B cell (primary cell): ENCODE data around the gene GSDME. TPM values are rescaled to one million over a fixed set of nuclear protein-coding genes. Genes with fewer than 3 reads are reported as not detected.

Experiments
- ATAC-seq: fragments of 200-7000 bp; cut with Tn5 transposase; one replicate; pipeline ENCODE4 v1.10.0; 2021; ENCODE audit warnings: low read depth, mild to moderate bottlenecking, moderate number of reproducible peaks, moderate library complexity
- CTCF ChIA-PET: fragments of 350-600 bp; sonication (Branson Sonifier 250); formaldehyde crosslinking; loops from one replicate; lab custom pipeline; 2021; ENCODE audit warnings: antibody characterized with exemption, inconsistent platforms; lab: Charles Lee
- POLR2A ChIA-PET: fragments of 350-600 bp; sonication (Branson Sonifier 250); formaldehyde crosslinking; loops from one replicate; lab custom pipeline; 2021; ENCODE audit warnings: antibody characterized with exemption; lab: Charles Lee
- DNase-seq: peaks from one replicate; pipeline ENCODE4 v3.0.0; 2013
- H2AFZ ChIP-seq: 2 replicates; pipeline ENCODE4 v1.6.1; 2012; ENCODE audit warnings: mild to moderate bottlenecking, low read depth, low read length; ENCODE audit not compliant: insufficient read depth, poor library complexity, severe bottlenecking
- H3K27ac ChIP-seq, 2 donors: 1 replicate in 1 of 2; 2 replicates in 1 of 2; pipeline ENCODE4 v1.5.1; 2012 to 2013; ENCODE audit warnings: low read length in 2 of 2, mild to moderate bottlenecking in 2 of 2, moderate library complexity in 1 of 2
- H3K27me3 ChIP-seq, 4 experiments: fragments of 200-600 bp in 1 of 4; sonication (generic) in 1 of 4; replicated peaks in 1 of 4; 1 replicate in 2 of 4; 2 replicates in 2 of 4; pipeline versions ENCODE4 v1.6.1 to v1.7.0; 2013 to 2016; ENCODE audit warnings: low read length in 3 of 4, mild to moderate bottlenecking in 2 of 4, mixed read lengths in 1 of 4, moderate library complexity in 1 of 4; ENCODE audit not compliant: insufficient read depth in 4 of 4, control insufficient read depth in 3 of 4; ENCODE audit errors: control extremely low read depth in 1 of 4
- H3K36me3 ChIP-seq, 2 experiments: replicated peaks in 1 of 2; 1 replicate in 1 of 2; 2 replicates in 1 of 2; pipeline versions ENCODE4 v1.6.1 to v1.7.1; 2013; ENCODE audit warnings: low read length in 1 of 2; ENCODE audit not compliant: insufficient read depth in 2 of 2, control insufficient read depth in 1 of 2; ENCODE audit errors: control extremely low read depth in 1 of 2, extremely low read depth in 1 of 2
- H3K4me1 ChIP-seq, 2 donors: fragments of 200-600 bp in 1 of 2; sonication (generic) in 1 of 2; 1 replicate in 1 of 2; 2 replicates in 1 of 2; pipeline versions ENCODE4 v1.5.1 to v1.6.1; 2013 to 2017; ENCODE audit warnings: low read length in 2 of 2; ENCODE audit not compliant: control insufficient read depth in 2 of 2, insufficient read depth in 2 of 2
- H3K4me2 ChIP-seq: replicated peaks from 2 replicates; pipeline ENCODE3; 2012; ENCODE audit warnings: mild to moderate bottlenecking, low read depth, low read length; ENCODE audit not compliant: poor library complexity, severe bottlenecking
- H3K4me3 ChIP-seq, 5 experiments: fragments of 200-600 bp in 1 of 5; sonication (generic) in 1 of 5; 1 replicate in 3 of 5; 2 replicates in 2 of 5; pipeline versions ENCODE4 v1.5.1 to v1.7.0; 2011 to 2016; ENCODE audit warnings: low read length in 4 of 5, mild to moderate bottlenecking in 4 of 5, low read depth in 2 of 5, control low read depth in 1 of 5, moderate library complexity in 1 of 5; ENCODE audit not compliant: insufficient read depth in 1 of 5; ENCODE audit errors: control extremely low read depth in 1 of 5, extremely low read depth in 1 of 5
- H3K79me2 ChIP-seq: fragments of 200-600 bp; sonication (generic); one replicate; pipeline ENCODE4 v1.6.0; 2016; ENCODE audit warnings: low read length; ENCODE audit not compliant: control insufficient read depth, insufficient read depth
- H3K9ac ChIP-seq: fragments of 200-600 bp; sonication (generic); 2 replicates; pipeline ENCODE4 v1.6.1; 2017; ENCODE audit warnings: mild to moderate bottlenecking, low read length, moderate library complexity
- H3K9me3 ChIP-seq, 3 donors: one replicate each; pipeline versions ENCODE4 v1.6.1 to v1.7.1; 2013; ENCODE audit warnings: low read length in 2 of 3; ENCODE audit not compliant: control insufficient read depth in 2 of 3, insufficient read depth in 1 of 3; ENCODE audit errors: control extremely low read depth in 1 of 3
- H4K20me1 ChIP-seq: 2 replicates; pipeline ENCODE4 v1.6.0; 2012; ENCODE audit warnings: mild to moderate bottlenecking, low read length; ENCODE audit not compliant: insufficient read depth, control insufficient read depth, poor library complexity, severe bottlenecking
- H3K27ac Mint-ChIP-seq: one replicate; pipeline ENCODE4 v1.8.0; 2021; ENCODE audit warnings: mixed read lengths
- H3K27me3 Mint-ChIP-seq: one replicate; pipeline ENCODE4 v1.8.0; 2021; ENCODE audit warnings: mixed read lengths
- H3K4me1 Mint-ChIP-seq: one replicate; pipeline ENCODE4 v1.8.0; 2021; ENCODE audit warnings: mixed read lengths
- H3K4me3 Mint-ChIP-seq: one replicate; pipeline ENCODE4 v1.8.0; 2021; ENCODE audit warnings: mixed read lengths
- H3K9me3 Mint-ChIP-seq: one replicate; pipeline ENCODE4 v1.8.0; 2022; ENCODE audit warnings: mixed read lengths; ENCODE audit not compliant: insufficient read depth
- EZH2 ChIP-seq: IDR thresholded peaks from 2 replicates; pipeline ENCODE4 v1.6.1; 2012; ENCODE audit warnings: borderline replicate concordance, low read depth, mild to moderate bottlenecking, moderate library complexity, low read length; ENCODE audit not compliant: insufficient read depth, poor library complexity, severe bottlenecking
- WGBS: methylation state at CpG from one replicate; pipeline ENCODE4 v1.1.5; 2013; ENCODE audit warnings: missing lambda C conversion rate; ENCODE audit not compliant: insufficient coverage; 5-methylcytosine and 5-hydroxymethylcytosine counted together
- intact Hi-C: fragments of 100-400 bp; cut with micrococcal nuclease; formaldehyde crosslinking; loops from one replicate; pipeline ENCODE4 v1.10.0; 2022
- polyA plus RNA-seq: library from polyadenylated mRNA; depleted of rRNA; stranded (reverse); fragments of >200 nt; gene quantifications from 2 replicates; pipeline ENCODE4 v1.2.3, GENCODE V29; 2012
- total RNA-seq, 2 donors: library from RNA; stranded (reverse); fragments of 120-200 nt in 1 of 2; gene quantifications; 1 replicate in 1 of 2; 2 replicates in 1 of 2; pipeline versions ENCODE4 v1.2.3 to v1.2.4, GENCODE V29; 2013 to 2022
- TF ChIP-seq, protein P1 (sequence below): fragments of 200-600 bp; IDR thresholded peaks from one replicate; pipeline ENCODE4 v1.8.0; 2022; ENCODE audit warnings: antibody characterized with exemption, mild to moderate bottlenecking

GSDME gene
- total and polyA plus RNA-seq, 2 donors (not counting 1 experiment from before 2014, with no cell fraction given), result 7.0 to 11.9 TPM

DNA sequence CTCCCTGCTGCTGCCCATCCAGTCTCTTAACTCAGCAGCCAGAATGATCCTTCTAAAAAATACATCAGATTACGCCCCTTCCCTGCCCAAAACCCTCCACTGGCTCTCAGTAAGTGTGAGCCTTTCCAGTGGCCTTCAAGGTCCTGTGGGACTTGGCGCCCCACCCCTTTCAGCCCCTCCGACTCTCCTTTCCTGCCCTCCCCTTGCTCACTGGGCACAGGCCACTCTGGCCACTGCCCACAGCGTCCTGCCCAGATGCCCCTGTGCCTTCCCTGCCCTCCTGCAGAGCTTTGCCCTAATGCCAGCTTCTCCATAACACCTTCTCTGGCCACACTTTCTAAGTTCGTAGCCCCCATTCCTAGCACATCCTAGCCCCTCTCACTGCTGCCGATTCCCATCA is 13.8 kb downstream of the GSDME start:
- DNase-seq (no peak), ATAC-seq (no peak)
- no peak overlapping the region for H2AFZ ChIP-seq
- TF ChIP-seq, protein P1, sequence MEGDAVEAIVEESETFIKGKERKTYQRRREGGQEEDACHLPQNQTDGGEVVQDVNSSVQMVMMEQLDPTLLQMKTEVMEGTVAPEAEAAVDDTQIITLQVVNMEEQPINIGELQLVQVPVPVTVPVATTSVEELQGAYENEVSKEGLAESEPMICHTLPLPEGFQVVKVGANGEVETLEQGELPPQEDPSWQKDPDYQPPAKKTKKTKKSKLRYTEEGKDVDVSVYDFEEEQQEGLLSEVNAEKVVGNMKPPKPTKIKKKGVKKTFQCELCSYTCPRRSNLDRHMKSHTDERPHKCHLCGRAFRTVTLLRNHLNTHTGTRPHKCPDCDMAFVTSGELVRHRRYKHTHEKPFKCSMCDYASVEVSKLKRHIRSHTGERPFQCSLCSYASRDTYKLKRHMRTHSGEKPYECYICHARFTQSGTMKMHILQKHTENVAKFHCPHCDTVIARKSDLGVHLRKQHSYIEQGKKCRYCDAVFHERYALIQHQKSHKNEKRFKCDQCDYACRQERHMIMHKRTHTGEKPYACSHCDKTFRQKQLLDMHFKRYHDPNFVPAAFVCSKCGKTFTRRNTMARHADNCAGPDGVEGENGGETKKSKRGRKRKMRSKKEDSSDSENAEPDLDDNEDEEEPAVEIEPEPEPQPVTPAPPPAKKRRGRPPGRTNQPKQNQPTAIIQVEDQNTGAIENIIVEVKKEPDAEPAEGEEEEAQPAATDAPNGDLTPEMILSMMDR, result no peak
- no peak for TF ChIP-seq EZH2
- H3K27me3 ChIP-seq, result no peaks in the 10 kb centered on the region
- peaks cover 0 to 6% (median 1%) of the 10 kb centered on the region in 3 donors for H3K9me3 ChIP-seq
- Mint-ChIP-seq H3K9me3 (peaks cover 5% of the 10 kb centered on the region), H3K27ac (no peak overlapping the region), H3K4me1 (no peaks in the 10 kb centered on the region), H3K4me3 (no peak overlapping the region), H3K27me3 (peaks cover 8% of the 10 kb centered on the region)
- H3K9ac ChIP-seq, result no peak overlapping the region
- intact Hi-C loops, result no loop called here
- H4K20me1 ChIP-seq, result no peaks in the 10 kb centered on the region
- H3K4me1 ChIP-seq, result no peaks in the 10 kb centered on the region
- no peak overlapping the region for H3K4me3 ChIP-seq
- POLR2A ChIA-PET, result no interaction called here
- H3K4me2 ChIP-seq, result no peak overlapping the region
- no peaks in the 10 kb centered on the region for H3K79me2 ChIP-seq
- CTCF ChIA-PET, result no interaction called here
- WGBS, result 96% methylated on average over 6 of the region's 6 CpGs
- no peaks in the 10 kb centered on the region for H3K36me3 ChIP-seq
- no peak overlapping the region for H3K27ac ChIP-seq

DNA sequence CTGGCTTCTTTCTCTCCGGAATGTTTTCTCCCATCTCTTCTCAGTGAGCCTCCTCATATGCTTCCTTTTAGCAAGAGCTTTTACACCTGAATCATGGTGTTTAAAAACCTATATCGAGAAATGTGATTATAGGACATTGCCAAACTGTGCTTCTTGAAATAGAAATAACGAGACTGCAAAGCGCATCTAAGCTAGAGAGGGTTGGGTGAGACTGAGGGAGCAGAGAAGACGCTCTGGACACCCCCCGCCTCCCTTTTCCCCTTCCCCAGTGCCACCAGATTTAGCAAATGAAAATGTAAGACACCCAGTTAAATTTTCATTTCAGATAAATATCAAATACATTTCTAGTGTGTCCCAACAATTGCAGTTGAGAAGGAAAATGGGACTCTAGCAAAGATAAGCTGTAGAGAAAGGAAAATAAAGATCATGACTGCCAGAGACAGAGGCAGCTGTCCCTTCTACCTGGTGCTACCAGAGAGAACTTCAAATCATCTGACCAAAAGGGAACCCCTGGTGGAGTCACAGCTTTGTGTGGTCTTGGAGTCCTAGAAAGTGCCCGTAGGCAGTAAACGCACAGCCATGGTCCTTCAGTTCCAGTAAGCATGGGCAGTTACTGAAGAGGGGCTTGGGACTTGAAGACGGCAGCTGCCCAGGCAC is 14.6 kb downstream of the GSDME start:
- 98% methylated on average over 5 of the region's 9 CpGs for WGBS
- Mint-ChIP-seq H3K4me3 (no peak overlapping the region), H3K4me1 (no peaks in the 10 kb centered on the region), H3K27me3 (peaks cover 8% of the 10 kb centered on the region), H3K9me3 (peaks cover 13% of the 10 kb centered on the region), H3K27ac (no peak overlapping the region)
- no peak for ATAC-seq
- Histone ChIP-seq H3K4me2 (no peak overlapping the region), H3K4me1 (no peaks in the 10 kb centered on the region), H2AFZ (no peak overlapping the region), H3K27me3 (no peaks in the 10 kb centered on the region), H3K9ac (no peak overlapping the region), H3K36me3 (no peaks in the 10 kb centered on the region), H3K4me3 (no peak overlapping the region), H3K79me2 (no peaks in the 10 kb centered on the region), H3K9me3 (peaks cover 0 to 7% (median 1%) of the 10 kb centered on the region in 3 donors), H3K27ac (no peak overlapping the region), H4K20me1 (no peaks in the 10 kb centered on the region)
- no peak for DNase-seq
- TF ChIP-seq, protein P1, result no peak
- no peak for TF ChIP-seq EZH2
- POLR2A ChIA-PET, result no interaction called here
- CTCF ChIA-PET, result interaction anchor here (1.5 kb wide), 1 partner anchor 70 kb away, joined by 3 read pairs; no protein-coding TSS in a partner anchor
- intact Hi-C loops, result no loop called here
